Measurements from ENCODE around the gene GPR132.

- TF ChIP-seq POLR2A (IDR thresholded peaks at IDR 0.05; ENCODE audit: low read depth, low read length) (no peak), MAX (IDR thresholded peaks at IDR 0.05; ENCODE audit: insufficient read depth, insufficient read length) (no peak), EZH2 (IDR thresholded peaks at IDR 0.05; ENCODE audit: borderline replicate concordance, low read depth, low read length, severe bottlenecking) (no peak)
- TF ChIP-seq, protein P1, sequence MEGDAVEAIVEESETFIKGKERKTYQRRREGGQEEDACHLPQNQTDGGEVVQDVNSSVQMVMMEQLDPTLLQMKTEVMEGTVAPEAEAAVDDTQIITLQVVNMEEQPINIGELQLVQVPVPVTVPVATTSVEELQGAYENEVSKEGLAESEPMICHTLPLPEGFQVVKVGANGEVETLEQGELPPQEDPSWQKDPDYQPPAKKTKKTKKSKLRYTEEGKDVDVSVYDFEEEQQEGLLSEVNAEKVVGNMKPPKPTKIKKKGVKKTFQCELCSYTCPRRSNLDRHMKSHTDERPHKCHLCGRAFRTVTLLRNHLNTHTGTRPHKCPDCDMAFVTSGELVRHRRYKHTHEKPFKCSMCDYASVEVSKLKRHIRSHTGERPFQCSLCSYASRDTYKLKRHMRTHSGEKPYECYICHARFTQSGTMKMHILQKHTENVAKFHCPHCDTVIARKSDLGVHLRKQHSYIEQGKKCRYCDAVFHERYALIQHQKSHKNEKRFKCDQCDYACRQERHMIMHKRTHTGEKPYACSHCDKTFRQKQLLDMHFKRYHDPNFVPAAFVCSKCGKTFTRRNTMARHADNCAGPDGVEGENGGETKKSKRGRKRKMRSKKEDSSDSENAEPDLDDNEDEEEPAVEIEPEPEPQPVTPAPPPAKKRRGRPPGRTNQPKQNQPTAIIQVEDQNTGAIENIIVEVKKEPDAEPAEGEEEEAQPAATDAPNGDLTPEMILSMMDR (IDR thresholded peaks at IDR 0.05; ENCODE audit: extremely low read depth in 1 of 2, insufficient read depth in 1 of 2, low read depth in 1 of 2, low read length in 2 of 2) = no peak
Measured at GRCh38 chr14:105091517-105092170, 26.4 kb upstream of the GPR132 start.
